Liver (tissue), 9 donors: ENCODE results near the gene ANKRD6. TPM values are rescaled to one million over a fixed set of nuclear protein-coding genes. Genes with fewer than 3 reads are reported as not detected.

Experiments used
- DNase-seq: peaks from one replicate; pipeline ENCODE4 v3.0.0-alpha.2; 2017; ENCODE audit warnings: low spot score
- H3K27ac ChIP-seq, 2 donors: one replicate each; pipeline ENCODE4 v1.7.0; 2013; ENCODE audit warnings: inconsistent platforms in 2 of 2, low read length in 2 of 2, control low read depth in 1 of 2, low read depth in 1 of 2, mild to moderate bottlenecking in 1 of 2
- H3K27me3 ChIP-seq, 4 donors: one replicate each; pipeline versions ENCODE4 v1.6.1 to v1.7.0; 2013; ENCODE audit warnings: low read length in 3 of 4, inconsistent platforms in 1 of 4, mild to moderate bottlenecking in 1 of 4, moderate library complexity in 1 of 4; ENCODE audit not compliant: control insufficient read depth in 4 of 4, insufficient read depth in 4 of 4
- H3K36me3 ChIP-seq, 4 donors: one replicate each; pipeline versions ENCODE4 v1.6.1 to v1.7.0; 2013; ENCODE audit warnings: low read length in 3 of 4, mild to moderate bottlenecking in 3 of 4, low read depth in 1 of 4, moderate library complexity in 1 of 4; ENCODE audit not compliant: control insufficient read depth in 4 of 4, insufficient read depth in 3 of 4
- H3K4me1 ChIP-seq, 4 donors: one replicate each; pipeline versions ENCODE4 v1.6.1 to v1.7.0; 2013; ENCODE audit warnings: low read length in 3 of 4, mild to moderate bottlenecking in 3 of 4, moderate library complexity in 1 of 4; ENCODE audit not compliant: control insufficient read depth in 4 of 4, insufficient read depth in 4 of 4
- H3K4me3 ChIP-seq, 3 donors: one replicate each; pipeline versions ENCODE4 v1.6.1 to v1.7.0; 2013; ENCODE audit warnings: low read length in 3 of 3, control low read depth in 1 of 3, low read depth in 1 of 3, mild to moderate bottlenecking in 1 of 3
- H3K9ac ChIP-seq, 2 donors: one replicate each; pipeline ENCODE4 v1.7.0; 2013; ENCODE audit warnings: low read length in 2 of 2, mild to moderate bottlenecking in 2 of 2, moderate library complexity in 2 of 2, control low read depth in 1 of 2, low read depth in 1 of 2
- H3K9me3 ChIP-seq, 4 donors: one replicate each; pipeline versions ENCODE4 v1.6.1 to v1.7.0; 2013; ENCODE audit warnings: low read length in 3 of 4; ENCODE audit not compliant: control insufficient read depth in 4 of 4
- EGR1 ChIP-seq, 2 donors: IDR thresholded peaks; 2 replicates each; pipeline ENCODE4 v1.6.1; 2016 to 2018; ENCODE audit warnings: antibody characterized with exemption in 2 of 2, low read depth in 2 of 2
- FOXA1 ChIP-seq: IDR thresholded peaks from 2 replicates; pipeline ENCODE4 v1.6.1; 2016; ENCODE audit warnings: antibody characterized with exemption
- FOXA2 ChIP-seq: IDR thresholded peaks from 2 replicates; pipeline ENCODE4 v1.6.1; 2016; ENCODE audit warnings: antibody characterized with exemption
- GABPA ChIP-seq, 2 donors: IDR thresholded peaks in 1 of 2; conservative IDR thresholded peaks in 1 of 2; 2 replicates each; pipeline ENCODE4 v1.6.1; 2016; ENCODE audit warnings: antibody characterized with exemption in 2 of 2, mild to moderate bottlenecking in 1 of 2, moderate library complexity in 1 of 2
- HNF4A ChIP-seq, 2 donors: conservative IDR thresholded peaks; 2 replicates each; pipeline ENCODE4 v1.6.1; 2016; ENCODE audit warnings: antibody characterized with exemption in 2 of 2, mild to moderate bottlenecking in 2 of 2
- HNF4G ChIP-seq: IDR thresholded peaks from 2 replicates; pipeline ENCODE4 v1.6.1; 2016; ENCODE audit warnings: antibody characterized with exemption
- NR2F2 ChIP-seq: IDR thresholded peaks from 2 replicates; pipeline ENCODE4 v1.6.1; 2016; ENCODE audit warnings: antibody characterized with exemption
- RAD21 ChIP-seq, 2 donors: IDR thresholded peaks; 2 replicates each; pipeline ENCODE4 v1.6.1; 2016; ENCODE audit warnings: antibody characterized with exemption in 2 of 2, mild to moderate bottlenecking in 2 of 2
- RXRA ChIP-seq, 2 donors: IDR thresholded peaks; 2 replicates each; pipeline ENCODE4 v1.6.1; 2017 to 2018; ENCODE audit warnings: antibody characterized with exemption in 2 of 2, mild to moderate bottlenecking in 1 of 2
- SP1 ChIP-seq: IDR thresholded peaks from 2 replicates; pipeline ENCODE4 v1.6.1; 2018; ENCODE audit warnings: antibody characterized with exemption, mild to moderate bottlenecking
- TAF1 ChIP-seq: conservative IDR thresholded peaks from 2 replicates; pipeline ENCODE4 v1.6.1; 2016; ENCODE audit warnings: antibody characterized with exemption, mild to moderate bottlenecking
- YY1 ChIP-seq: IDR thresholded peaks from 2 replicates; pipeline ENCODE4 v1.6.1; 2016; ENCODE audit warnings: antibody characterized with exemption, mild to moderate bottlenecking
- WGBS: extraction: QIAGEN DNeasy Blood & Tissue Kit; methylation state at CpG from one replicate; pipeline ENCODE4 v1.1.7; 2013; 5-methylcytosine and 5-hydroxymethylcytosine counted together
- polyA plus RNA-seq, 2 donors: library from polyadenylated mRNA; stranded (reverse) in 1 of 2; unstranded in 1 of 2; fragments of 200-250 nt in 1 of 2; fragments of >200 nt in 1 of 2; fragmentation: Nextera tagmentation in 1 of 2; extraction: Ambion mirVana in 1 of 2; gene quantifications; one replicate each; pipeline versions ENCODE4 v1.2.1 to v1.2.3, GENCODE V29; 2013 to 2015
- total RNA-seq, 2 donors: library from RNA; depleted of rRNA; stranded (reverse); fragments of >200 nt; gene quantifications; one replicate each; pipeline ENCODE4 v1.2.3, GENCODE V29; 2014
- TF ChIP-seq, protein P1 (sequence below): fragments of 150-350 bp; IDR thresholded peaks from 2 replicates; pipeline ENCODE4 v1.5.1; 2017; ENCODE audit warnings: improper control_type of control experiment, low read depth, low read length; ENCODE audit not compliant: missing input control
- TF ChIP-seq, protein P2 (sequence below): IDR thresholded peaks from 2 replicates; pipeline ENCODE4 v1.6.1; 2016; ENCODE audit warnings: antibody characterized with exemption
- TF ChIP-seq, protein P3 (sequence below): IDR thresholded peaks from 2 replicates; pipeline ENCODE4 v1.6.1; 2016; ENCODE audit warnings: antibody characterized with exemption
- donor health status: healthy.
- donor health status: healthy.
- donor health status: healthy.
- donor health status: healthy.
- donor health status: healthy.

The ANKRD6 gene
- total and polyA plus RNA-seq, 4 donors = 2.9 to 9.2 (median 3.8) TPM

DNA sequence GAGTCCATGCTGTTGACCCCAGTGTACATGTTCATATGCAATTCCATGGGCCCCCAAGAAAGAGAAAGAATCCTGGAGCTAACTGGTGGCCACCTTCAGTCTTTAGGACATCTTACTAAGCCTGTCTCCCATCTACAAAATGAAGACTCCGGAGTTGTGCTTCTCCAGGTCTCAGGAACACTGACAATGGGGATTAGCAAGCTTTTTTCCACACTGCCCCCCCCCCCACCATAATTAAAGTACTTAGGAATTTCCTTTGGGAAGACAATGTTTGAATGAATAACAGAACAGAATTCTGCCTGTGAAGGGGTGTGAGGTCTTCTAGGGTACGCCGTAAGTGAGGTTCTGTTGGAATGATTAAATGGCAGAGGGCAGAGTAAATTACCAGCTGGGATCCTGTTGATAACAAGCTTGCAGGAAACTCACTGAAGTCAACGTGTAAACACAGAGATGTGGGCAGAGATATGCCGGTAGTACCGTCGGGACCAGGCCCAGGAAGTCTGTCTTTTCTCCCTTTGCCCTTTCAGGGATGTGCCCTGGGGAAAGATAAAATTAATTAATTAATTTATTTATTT is 63.1 kb downstream of the ANKRD6 start:
- TF ChIP-seq FOXA2 (no peak), FOXA1 (no peak), SP1 (no peak), YY1 (no peak), GABPA (IDR thresholded peaks at IDR 0.05 in 1 of 2, conservative IDR thresholded peaks at IDR 0.05 in 1 of 2) (no peak), RAD21 (IDR thresholded peaks at IDR 0.05) (no peak), HNF4A (conservative IDR thresholded peaks at IDR 0.05) (no peak), NR2F2 (no peak), HNF4G (no peak)
- H3K4me3 ChIP-seq = no peak overlapping the region
- WGBS = 70% methylated on average over 7 of the region's 7 CpGs
- no peaks in the 10 kb centered on the region for H3K36me3 ChIP-seq
- no peaks in the 10 kb centered on the region for H3K9me3 ChIP-seq
- no peak for DNase-seq
- H3K4me1 ChIP-seq = no peaks in the 10 kb centered on the region
- no peak overlapping the region for H3K27ac ChIP-seq
- no peak overlapping the region for H3K9ac ChIP-seq
- H3K27me3 ChIP-seq = no peaks in the 10 kb centered on the region

DNA sequence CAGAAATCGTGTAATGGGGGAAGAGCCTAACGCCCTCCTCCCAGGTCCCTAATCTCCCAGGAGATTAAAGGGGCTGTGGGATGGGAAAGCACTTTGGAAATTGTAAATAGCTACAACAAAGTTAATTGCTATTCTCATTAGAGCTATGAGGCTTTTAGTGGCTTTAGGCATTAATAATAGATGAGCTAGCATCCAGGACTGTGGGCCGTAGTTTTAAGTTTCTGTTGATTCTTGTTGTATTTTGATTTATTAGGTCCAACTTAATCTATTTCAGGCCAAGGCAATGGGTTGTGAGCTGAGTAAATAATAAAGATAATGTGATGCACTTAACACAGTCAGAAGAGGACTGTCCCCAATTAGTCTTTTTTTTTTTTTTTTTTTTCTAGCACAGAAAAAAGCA is 67.7 kb downstream of the ANKRD6 start:
- Histone ChIP-seq H3K9me3 (no peaks in the 10 kb centered on the region), H3K36me3 (no peaks in the 10 kb centered on the region), H3K9ac (no peak overlapping the region), H3K27me3 (no peaks in the 10 kb centered on the region), H3K27ac (no peak overlapping the region), H3K4me3 (no peak overlapping the region), H3K4me1 (no peaks in the 10 kb centered on the region)
- no peak for DNase-seq
- TF ChIP-seq GABPA (IDR thresholded peaks at IDR 0.05 in 1 of 2, conservative IDR thresholded peaks at IDR 0.05 in 1 of 2) (no peak), RAD21 (IDR thresholded peaks at IDR 0.05) (no peak), NR2F2 (no peak), RXRA (IDR thresholded peaks at IDR 0.05) (no peak), SP1 (no peak)
- TF ChIP-seq, protein P1, sequence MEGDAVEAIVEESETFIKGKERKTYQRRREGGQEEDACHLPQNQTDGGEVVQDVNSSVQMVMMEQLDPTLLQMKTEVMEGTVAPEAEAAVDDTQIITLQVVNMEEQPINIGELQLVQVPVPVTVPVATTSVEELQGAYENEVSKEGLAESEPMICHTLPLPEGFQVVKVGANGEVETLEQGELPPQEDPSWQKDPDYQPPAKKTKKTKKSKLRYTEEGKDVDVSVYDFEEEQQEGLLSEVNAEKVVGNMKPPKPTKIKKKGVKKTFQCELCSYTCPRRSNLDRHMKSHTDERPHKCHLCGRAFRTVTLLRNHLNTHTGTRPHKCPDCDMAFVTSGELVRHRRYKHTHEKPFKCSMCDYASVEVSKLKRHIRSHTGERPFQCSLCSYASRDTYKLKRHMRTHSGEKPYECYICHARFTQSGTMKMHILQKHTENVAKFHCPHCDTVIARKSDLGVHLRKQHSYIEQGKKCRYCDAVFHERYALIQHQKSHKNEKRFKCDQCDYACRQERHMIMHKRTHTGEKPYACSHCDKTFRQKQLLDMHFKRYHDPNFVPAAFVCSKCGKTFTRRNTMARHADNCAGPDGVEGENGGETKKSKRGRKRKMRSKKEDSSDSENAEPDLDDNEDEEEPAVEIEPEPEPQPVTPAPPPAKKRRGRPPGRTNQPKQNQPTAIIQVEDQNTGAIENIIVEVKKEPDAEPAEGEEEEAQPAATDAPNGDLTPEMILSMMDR = no peak
- TF ChIP-seq, protein P2, sequence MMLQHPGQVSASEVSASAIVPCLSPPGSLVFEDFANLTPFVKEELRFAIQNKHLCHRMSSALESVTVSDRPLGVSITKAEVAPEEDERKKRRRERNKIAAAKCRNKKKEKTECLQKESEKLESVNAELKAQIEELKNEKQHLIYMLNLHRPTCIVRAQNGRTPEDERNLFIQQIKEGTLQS = no peak
- TF ChIP-seq, protein P3, sequence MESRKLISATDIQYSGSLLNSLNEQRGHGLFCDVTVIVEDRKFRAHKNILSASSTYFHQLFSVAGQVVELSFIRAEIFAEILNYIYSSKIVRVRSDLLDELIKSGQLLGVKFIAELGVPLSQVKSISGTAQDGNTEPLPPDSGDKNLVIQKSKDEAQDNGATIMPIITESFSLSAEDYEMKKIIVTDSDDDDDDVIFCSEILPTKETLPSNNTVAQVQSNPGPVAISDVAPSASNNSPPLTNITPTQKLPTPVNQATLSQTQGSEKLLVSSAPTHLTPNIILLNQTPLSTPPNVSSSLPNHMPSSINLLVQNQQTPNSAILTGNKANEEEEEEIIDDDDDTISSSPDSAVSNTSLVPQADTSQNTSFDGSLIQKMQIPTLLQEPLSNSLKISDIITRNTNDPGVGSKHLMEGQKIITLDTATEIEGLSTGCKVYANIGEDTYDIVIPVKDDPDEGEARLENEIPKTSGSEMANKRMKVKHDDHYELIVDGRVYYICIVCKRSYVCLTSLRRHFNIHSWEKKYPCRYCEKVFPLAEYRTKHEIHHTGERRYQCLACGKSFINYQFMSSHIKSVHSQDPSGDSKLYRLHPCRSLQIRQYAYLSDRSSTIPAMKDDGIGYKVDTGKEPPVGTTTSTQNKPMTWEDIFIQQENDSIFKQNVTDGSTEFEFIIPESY = no peak
- WGBS = 93% methylated on average over 3 of the region's 3 CpGs

DNA sequence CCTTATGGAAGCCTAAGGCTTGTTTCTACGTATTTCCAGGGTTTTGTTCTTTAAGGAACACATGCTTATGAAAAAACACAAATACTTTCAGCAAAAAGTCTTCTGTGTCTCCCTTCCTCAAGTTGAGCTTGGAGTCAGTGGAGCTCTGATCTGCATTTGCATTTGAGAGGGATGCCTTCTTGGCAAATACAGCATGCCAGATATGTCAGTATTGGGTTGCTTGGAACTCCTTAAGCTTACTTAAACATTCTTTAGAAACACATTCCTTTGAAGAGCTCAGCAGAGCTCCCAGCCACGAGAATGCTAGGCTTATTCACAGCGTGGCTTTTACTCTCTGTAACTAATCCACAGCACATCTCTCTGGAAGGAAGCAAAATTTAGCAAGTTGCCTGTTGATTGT is 68.3 kb downstream of the ANKRD6 start:
- no peak for DNase-seq
- H3K27me3 ChIP-seq = no peaks in the 10 kb centered on the region
- no peak overlapping the region for H3K4me3 ChIP-seq
- H3K4me1 ChIP-seq = no peaks in the 10 kb centered on the region
- no peak overlapping the region for H3K9ac ChIP-seq
- H3K36me3 ChIP-seq = no peaks in the 10 kb centered on the region
- 81% methylated on average over 3 of the region's 3 CpGs for WGBS
- H3K27ac ChIP-seq = no peak overlapping the region
- H3K9me3 ChIP-seq = no peaks in the 10 kb centered on the region
- TF ChIP-seq, protein P1 = no peak
- TF ChIP-seq FOXA1 (no peak), RAD21 (IDR thresholded peaks at IDR 0.05) (no peak), YY1 (no peak), HNF4A (conservative IDR thresholded peaks at IDR 0.05) (no peak), GABPA (IDR thresholded peaks at IDR 0.05 in 1 of 2, conservative IDR thresholded peaks at IDR 0.05 in 1 of 2) (no peak), SP1 (no peak), EGR1 (IDR thresholded peaks at IDR 0.05; ENCODE audit: low read depth in 2 of 2) (no peak), RXRA (IDR thresholded peaks at IDR 0.05) (no peak), TAF1 (no peak)
- TF ChIP-seq, protein P2 = no peak
- TF ChIP-seq, protein P3 = no peak
